DOHH2 (cell line): ENCODE data around the gene TMC3.

ENCODE experiments used
- H3F3A ChIP-seq: fragments of 200-600 bp; sonication (generic), shearing (Covaris generic); 2 replicates; pipeline ENCODE4 v1.6.0; 2016; ENCODE audit warnings: antibody characterized with exemption, mild to moderate bottlenecking; ENCODE audit not compliant: control insufficient read depth, insufficient read depth
- H3K27ac ChIP-seq: fragments of 200-600 bp; sonication (generic); 2 replicates; pipeline ENCODE4 v1.5.1; 2014; ENCODE audit warnings: low read depth, mild to moderate bottlenecking, low read length, moderate library complexity
- H3K27me3 ChIP-seq: fragments of 200-600 bp; sonication (generic); 2 replicates; pipeline ENCODE4 v1.6.1; 2014; ENCODE audit warnings: mild to moderate bottlenecking, low read length, mixed read lengths; ENCODE audit not compliant: control insufficient read depth
- H3K36me3 ChIP-seq: fragments of 200-600 bp; sonication (generic); 2 replicates; pipeline ENCODE4 v1.6.1; 2014; ENCODE audit warnings: mild to moderate bottlenecking, low read length, moderate library complexity, mixed read lengths; ENCODE audit not compliant: control insufficient read depth
- H3K4me1 ChIP-seq: fragments of 200-600 bp; sonication (generic); 2 replicates; pipeline ENCODE4 v1.6.1; 2014; ENCODE audit warnings: mild to moderate bottlenecking, low read length, mixed read lengths; ENCODE audit not compliant: control insufficient read depth
- H3K4me2 ChIP-seq: fragments of 200-600 bp; sonication (generic); 2 replicates; pipeline ENCODE4 v1.6.0; 2014; ENCODE audit warnings: mild to moderate bottlenecking, low read length, moderate library complexity
- H3K4me3 ChIP-seq: fragments of 200-600 bp; sonication (generic); 2 replicates; pipeline ENCODE4 v1.5.1; 2014; ENCODE audit warnings: mild to moderate bottlenecking, low read length, mixed read lengths
- H3K79me2 ChIP-seq: fragments of 200-600 bp; sonication (generic); 2 replicates; pipeline ENCODE4 v1.6.1; 2014; ENCODE audit warnings: mild to moderate bottlenecking, low read length, mixed read lengths; ENCODE audit not compliant: control insufficient read depth
- H3K9me2 ChIP-seq: fragments of 200-600 bp; sonication (generic); replicated peaks from 2 replicates; pipeline ENCODE4 v1.6.1; 2014; ENCODE audit warnings: mild to moderate bottlenecking, low read length, mixed read lengths; ENCODE audit not compliant: control insufficient read depth
- H3K9me3 ChIP-seq: fragments of 200-600 bp; sonication (generic); 2 replicates; pipeline ENCODE4 v1.6.1; 2014; ENCODE audit warnings: antibody characterized with exemption, low read length, mixed read lengths; ENCODE audit not compliant: control insufficient read depth, insufficient read depth
- H4K20me1 ChIP-seq: fragments of 200-600 bp; sonication (generic); 2 replicates; pipeline ENCODE4 v1.6.0; 2014; ENCODE audit warnings: low read depth, mild to moderate bottlenecking, antibody characterized with exemption, low read length, moderate library complexity; ENCODE audit not compliant: control insufficient read depth, insufficient read depth
- CTCF ChIP-seq: fragments of 200-600 bp; sonication (generic); IDR thresholded peaks from one replicate; pipeline ENCODE4 v1.5.1; 2014; ENCODE audit warnings: antibody characterized with exemption, mild to moderate bottlenecking, low read depth, low read length; ENCODE audit not compliant: poor library complexity, severe bottlenecking
- EZH2phosphoT487 ChIP-seq: fragments of 200-600 bp; sonication (generic); IDR thresholded peaks from 2 replicates; pipeline ENCODE4 v1.6.1; 2017; ENCODE audit warnings: borderline replicate concordance, mild to moderate bottlenecking, antibody characterized with exemption, low read length, moderate library complexity, mixed read lengths

Gene TMC3

GRCh38 chr15:81329446-81329845 is 44.6 kb downstream of the TMC3 start:
- no peak overlapping the region for H3K4me2 ChIP-seq
- H3K9me3 ChIP-seq, result no peaks in the 10 kb centered on the region
- H3F3A ChIP-seq, result no peaks in the 10 kb centered on the region
- no peaks in the 10 kb centered on the region for H4K20me1 ChIP-seq
- TF ChIP-seq CTCF (no peak), EZH2phosphoT487 (no peak)
- no peaks in the 10 kb centered on the region for H3K79me2 ChIP-seq
- no peak overlapping the region for H3K27ac ChIP-seq
- peaks cover 6% of the 10 kb centered on the region for H3K4me1 ChIP-seq
- H3K9me2 ChIP-seq, result no peaks in the 10 kb centered on the region
- H3K4me3 ChIP-seq, result no peak overlapping the region
- no peaks in the 10 kb centered on the region for H3K36me3 ChIP-seq
- no peaks in the 10 kb centered on the region for H3K27me3 ChIP-seq

GRCh38 chr15:81327516-81327915 is 46.5 kb downstream of the TMC3 start:
- no peaks in the 10 kb centered on the region for H3K36me3 ChIP-seq
- H3K4me2 ChIP-seq, result no peak overlapping the region
- H3K79me2 ChIP-seq, result no peaks in the 10 kb centered on the region
- H3K4me1 ChIP-seq, result peaks cover 19% of the 10 kb centered on the region
- H3F3A ChIP-seq, result no peaks in the 10 kb centered on the region
- TF ChIP-seq EZH2phosphoT487 (no peak), CTCF (no peak)
- no peak overlapping the region for H3K4me3 ChIP-seq
- H3K9me2 ChIP-seq, result no peaks in the 10 kb centered on the region
- no peaks in the 10 kb centered on the region for H4K20me1 ChIP-seq
- H3K9me3 ChIP-seq, result no peaks in the 10 kb centered on the region
- H3K27ac ChIP-seq, result no peak overlapping the region
- H3K27me3 ChIP-seq, result no peaks in the 10 kb centered on the region

- Histone ChIP-seq H4K20me1 (no peaks in the 10 kb centered on the region), H3K4me3 (no peak overlapping the region), H3K27me3 (no peaks in the 10 kb centered on the region), H3K4me1 (peaks cover 19% of the 10 kb centered on the region), H3K79me2 (no peaks in the 10 kb centered on the region), H3K9me2 (no peaks in the 10 kb centered on the region), H3K27ac (no peak overlapping the region), H3F3A (no peaks in the 10 kb centered on the region), H3K9me3 (no peaks in the 10 kb centered on the region), H3K4me2 (no peak overlapping the region), H3K36me3 (no peaks in the 10 kb centered on the region)
- TF ChIP-seq CTCF, result no peak
Observed at GRCh38 chr15:81326466-81327212, 47.4 kb downstream of the TMC3 start.
